Esophagus muscularis mucosa (tissue), 3 donors: ENCODE data around the gene QDPR.

Source experiments
- CTCF ChIP-seq, 3 experiments: fragments of 200-600 bp in 2 of 3; fragments of 450-650 bp in 1 of 3; sonication (generic) in 2 of 3; IDR thresholded peaks; one replicate each; pipeline ENCODE4 v1.5.1; 2017 to 2019; ENCODE audit warnings: antibody characterized with exemption in 3 of 3, mild to moderate bottlenecking in 2 of 3, moderate library complexity in 1 of 3
- POLR2A ChIP-seq: fragments of 450-650 bp; IDR thresholded peaks from one replicate; pipeline ENCODE4 v1.6.1; 2017; ENCODE audit warnings: antibody characterized with exemption, moderate library complexity, mild to moderate bottlenecking, low read depth
- POLR2AphosphoS5 ChIP-seq, 2 donors: sonication (generic); formaldehyde crosslinking; IDR thresholded peaks; one replicate each; pipeline ENCODE4 v1.6.1; 2017; ENCODE audit warnings: antibody characterized with exemption in 2 of 2

- TF ChIP-seq POLR2A (no peak), CTCF (IDR thresholded peaks at IDR 0.05) (no peak), POLR2AphosphoS5 (IDR thresholded peaks at IDR 0.05) (no peak)
These were observed 839 bp downstream of the QDPR start for GRCh38 chr4:17511051-17511450.
